ENCODE measurements around the gene FSD2. TPM values are rescaled to one million over a fixed set of nuclear protein-coding genes. Genes with fewer than 3 reads are reported as not detected.

FSD2 gene
- total and polyA plus RNA-seq, 2 experiments from 2014 or later = 0.18 TPM; not detected in 1

- H2AFZ ChIP-seq = no peak overlapping the region
- peak overlapping the region; percentile 57; the same call in 1 of the 2 replicates for H3K27ac Mint-ChIP-seq
- ATAC-seq (no peak), DNase-seq (ENCODE audit: low spot score) (no peak)
- no peaks in the 10 kb centered on the region for H4K20me1 ChIP-seq (replicated peaks; ENCODE audit: insufficient read depth)
- H3K36me3 Mint-ChIP-seq (ENCODE audit: low read depth) = no peaks in the 10 kb centered on the region
- no peaks in the 10 kb centered on the region for H3K27me3 ChIP-seq (ENCODE audit: insufficient read depth)
- H3F3A ChIP-seq (replicated peaks; ENCODE audit: low read depth) = no peaks in the 10 kb centered on the region
- no peaks in the 10 kb centered on the region; the same call in 2 of the 3 replicates for H3K4me1 Mint-ChIP-seq
- no peaks in the 10 kb centered on the region for H3K9me3 Mint-ChIP-seq
- H3K36me3 ChIP-seq (ENCODE audit: insufficient read depth) = no peaks in the 10 kb centered on the region
- no peaks in the 10 kb centered on the region for H3K9me2 ChIP-seq (ENCODE audit: insufficient read depth)
- H3K4me1 ChIP-seq (ENCODE audit: insufficient read depth) = no peaks in the 10 kb centered on the region
- no peak overlapping the region for H3K4me3 ChIP-seq
- TF ChIP-seq ZNF462 (CRISPR knock-in tag; IDR thresholded peaks at IDR 0.05) = no peak
- no peak for TF ChIP-seq ETS1 (IDR thresholded peaks at IDR 0.05)
- TF ChIP-seq EZH2 (IDR thresholded peaks at IDR 0.05; ENCODE audit: low read depth, unreplicated experiment) = no peak
- no peak for TF ChIP-seq STAT1 (IDR thresholded peaks at IDR 0.05; ENCODE audit: unreplicated experiment)
- no peak for TF ChIP-seq ZNF331 (CRISPR knock-in tag; IDR thresholded peaks at IDR 0.05; ENCODE audit: low read depth)
- no peak for TF ChIP-seq JUNB (IDR thresholded peaks at IDR 0.05; ENCODE audit: unreplicated experiment)
- TF ChIP-seq NANOG (IDR thresholded peaks at IDR 0.05; ENCODE audit: borderline replicate concordance) = no peak
- no peak overlapping the region for H3K4me2 ChIP-seq
- no peak overlapping the region for H3K4me3 Mint-ChIP-seq
- no peak overlapping the region for H3K27ac ChIP-seq (ENCODE audit: low read depth)
- no peaks in the 10 kb centered on the region for H3K79me2 ChIP-seq (replicated peaks; ENCODE audit: insufficient read depth)
- no peaks in the 10 kb centered on the region for H3K27me3 Mint-ChIP-seq (ENCODE audit: insufficient read depth, low read depth, poor library complexity)
Measured at GRCh38 chr15:82737975-82738374, 67.9 kb downstream of the FSD2 start.

Measured in GM23338 (cell line).